ENCODE results near the gene ZNF75A.

The ZNF75A gene

GRCh38 chr16:3355589-3355988, 50.3 kb downstream of the ZNF75A start, which contains the start of gene OR2C1:
TSS of gene OR2C1 (plus strand) at chr16:3355889. CDS start at chr16:3355941, 52 bp downstream.
- no peak for TF ChIP-seq ZFX (IDR thresholded peaks at IDR 0.05; ENCODE audit: borderline replicate concordance)
- TF ChIP-seq, protein P1, sequence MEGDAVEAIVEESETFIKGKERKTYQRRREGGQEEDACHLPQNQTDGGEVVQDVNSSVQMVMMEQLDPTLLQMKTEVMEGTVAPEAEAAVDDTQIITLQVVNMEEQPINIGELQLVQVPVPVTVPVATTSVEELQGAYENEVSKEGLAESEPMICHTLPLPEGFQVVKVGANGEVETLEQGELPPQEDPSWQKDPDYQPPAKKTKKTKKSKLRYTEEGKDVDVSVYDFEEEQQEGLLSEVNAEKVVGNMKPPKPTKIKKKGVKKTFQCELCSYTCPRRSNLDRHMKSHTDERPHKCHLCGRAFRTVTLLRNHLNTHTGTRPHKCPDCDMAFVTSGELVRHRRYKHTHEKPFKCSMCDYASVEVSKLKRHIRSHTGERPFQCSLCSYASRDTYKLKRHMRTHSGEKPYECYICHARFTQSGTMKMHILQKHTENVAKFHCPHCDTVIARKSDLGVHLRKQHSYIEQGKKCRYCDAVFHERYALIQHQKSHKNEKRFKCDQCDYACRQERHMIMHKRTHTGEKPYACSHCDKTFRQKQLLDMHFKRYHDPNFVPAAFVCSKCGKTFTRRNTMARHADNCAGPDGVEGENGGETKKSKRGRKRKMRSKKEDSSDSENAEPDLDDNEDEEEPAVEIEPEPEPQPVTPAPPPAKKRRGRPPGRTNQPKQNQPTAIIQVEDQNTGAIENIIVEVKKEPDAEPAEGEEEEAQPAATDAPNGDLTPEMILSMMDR (IDR thresholded peaks at IDR 0.05): no peak
- no peak within 1 kb of the TSS for H3K27ac ChIP-seq

DNA sequence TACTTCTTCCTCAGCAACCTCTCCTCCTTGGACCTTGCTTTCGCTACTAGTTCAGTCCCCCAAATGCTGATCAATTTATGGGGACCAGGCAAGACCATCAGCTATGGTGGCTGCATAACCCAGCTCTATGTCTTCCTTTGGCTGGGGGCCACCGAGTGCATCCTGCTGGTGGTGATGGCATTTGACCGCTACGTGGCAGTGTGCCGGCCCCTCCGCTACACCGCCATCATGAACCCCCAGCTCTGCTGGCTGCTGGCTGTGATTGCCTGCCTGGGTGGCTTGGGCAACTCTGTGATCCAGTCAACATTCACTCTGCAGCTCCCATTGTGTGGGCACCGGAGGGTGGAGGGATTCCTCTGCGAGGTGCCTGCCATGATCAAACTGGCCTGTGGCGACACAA, 50.8 kb downstream of the ZNF75A start:
- no peak overlapping the region for H3K27ac ChIP-seq
- TF ChIP-seq, protein P1 (IDR thresholded peaks at IDR 0.05): peak; percentile 68
- no peak for TF ChIP-seq ZFX (IDR thresholded peaks at IDR 0.05; ENCODE audit: borderline replicate concordance)

- no peak overlapping the region for H3K27ac ChIP-seq
These were observed 53.6 kb downstream of the ZNF75A start for GRCh38 chr16:3358871-3359270.

GRCh38 chr16:3362931-3363330, 57.6 kb downstream of the ZNF75A start:
- H3K27ac ChIP-seq: no peak overlapping the region
- no peak for TF ChIP-seq ZFX (IDR thresholded peaks at IDR 0.05; ENCODE audit: borderline replicate concordance)
- TF ChIP-seq, protein P1 (IDR thresholded peaks at IDR 0.05): no peak

More at GRCh38 chr16:3358871-3359270, 53.6 kb downstream of the ZNF75A start:
- TF ChIP-seq, protein P1 (IDR thresholded peaks at IDR 0.05): no peak
- TF ChIP-seq ZFX (IDR thresholded peaks at IDR 0.05; ENCODE audit: borderline replicate concordance): no peak

DNA sequence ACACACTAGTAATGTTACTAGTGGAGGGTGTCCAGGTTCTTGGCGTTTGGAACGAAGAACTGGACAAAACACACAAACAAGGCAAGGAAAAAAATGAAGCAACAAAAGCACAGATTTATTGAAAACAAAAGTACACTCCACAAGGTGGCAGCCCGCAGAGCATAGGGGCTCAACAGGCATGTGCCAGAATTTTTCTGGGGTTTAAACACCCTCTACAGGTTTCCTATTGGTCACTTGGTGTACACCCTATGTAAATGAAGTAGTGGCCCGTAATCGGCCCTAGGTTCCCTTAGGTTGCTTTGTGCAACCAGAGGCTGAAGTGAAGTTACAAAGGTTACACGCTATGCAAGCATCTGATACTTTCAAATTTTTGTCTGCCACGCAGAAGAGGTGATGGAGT, 58.5 kb downstream of the ZNF75A start:
- peak overlapping the region; percentile 90 for H3K27ac ChIP-seq
- no peak for TF ChIP-seq ZFX (IDR thresholded peaks at IDR 0.05; ENCODE audit: borderline replicate concordance)
- TF ChIP-seq, protein P1 (IDR thresholded peaks at IDR 0.05): no peak

- peak overlapping the region; percentile 90 for H3K27ac ChIP-seq
- TF ChIP-seq, protein P1 (IDR thresholded peaks at IDR 0.05): no peak
These were observed 59.6 kb downstream of the ZNF75A start for GRCh38 chr16:3364774-3365427.
